Neural progenitor cell (in vitro differentiated cells): ENCODE results near the gene SLC22A23. TPM values are rescaled to one million over a fixed set of nuclear protein-coding genes. Genes with fewer than 3 reads are reported as not detected.

ENCODE experiments used
- DNase-seq: peaks from one replicate; pipeline ENCODE4 v3.0.0-alpha.2; 2016; ENCODE audit warnings: low spot score
- H2AFZ ChIP-seq: fragments of 200-600 bp; sonication (generic); replicated peaks from 2 replicates; pipeline ENCODE4 v1.6.1; 2016; ENCODE audit warnings: antibody characterized with exemption
- H3F3A ChIP-seq: fragments of 200-600 bp; sonication (generic); 2 replicates; pipeline ENCODE4 v1.6.1; 2016; ENCODE audit warnings: antibody characterized with exemption, low read depth
- H3K27ac ChIP-seq: fragments of 200-600 bp; sonication (generic); 2 replicates; pipeline ENCODE4 v1.5.1; 2016; ENCODE audit warnings: mild to moderate bottlenecking
- H3K27me3 ChIP-seq: fragments of 200-600 bp; sonication (generic); 2 replicates; pipeline ENCODE4 v1.6.1; 2016; ENCODE audit warnings: mild to moderate bottlenecking, moderate library complexity
- H3K36me3 ChIP-seq: fragments of 200-600 bp; sonication (generic); 2 replicates; pipeline ENCODE4 v1.5.1; 2016
- H3K4me1 ChIP-seq: fragments of 200-600 bp; sonication (generic); 2 replicates; pipeline ENCODE4 v1.6.1; 2016; ENCODE audit warnings: mixed run types
- H3K4me2 ChIP-seq: fragments of 200-600 bp; sonication (generic); 2 replicates; pipeline ENCODE4 v1.6.1; 2016
- H3K4me3 ChIP-seq: fragments of 200-600 bp; sonication (generic); 2 replicates; pipeline ENCODE4 v1.5.1; 2016
- H3K79me2 ChIP-seq: fragments of 200-600 bp; sonication (generic); 2 replicates; pipeline ENCODE4 v1.6.1; 2016; ENCODE audit warnings: low read depth
- H3K9ac ChIP-seq: fragments of 200-600 bp; sonication (generic); 2 replicates; pipeline ENCODE4 v1.6.1; 2016
- H3K9me3 ChIP-seq: fragments of 200-600 bp; sonication (generic); 2 replicates; pipeline ENCODE4 v1.5.1; 2016; ENCODE audit warnings: low read depth
- H4K20me1 ChIP-seq: fragments of 200-600 bp; sonication (generic); 2 replicates; pipeline ENCODE4 v1.6.1; 2016; ENCODE audit warnings: low read depth
- H3K27ac Mint-ChIP-seq: 3 replicates; pipeline ENCODE4 v1.8.0; 2021; ENCODE audit warnings: mixed read lengths
- H3K27me3 Mint-ChIP-seq: 2 replicates; pipeline ENCODE4 v1.8.0; 2022; ENCODE audit warnings: low read depth, mild to moderate bottlenecking, inconsistent platforms, moderate library complexity, mixed read lengths; ENCODE audit not compliant: insufficient read depth
- H3K36me3 Mint-ChIP-seq: 3 replicates; pipeline ENCODE4 v1.8.0; 2021; ENCODE audit warnings: mixed read lengths
- H3K4me1 Mint-ChIP-seq: 3 replicates; pipeline ENCODE4 v1.8.0; 2021; ENCODE audit warnings: mixed read lengths
- H3K4me3 Mint-ChIP-seq: 3 replicates; pipeline ENCODE4 v1.8.0; 2021; ENCODE audit warnings: mild to moderate bottlenecking, moderate library complexity, mixed read lengths
- H3K9me3 Mint-ChIP-seq: 3 replicates; pipeline ENCODE4 v1.8.0; 2020; ENCODE audit warnings: mixed read lengths
- EZH2 ChIP-seq: fragments of 200-600 bp; sonication (generic); IDR thresholded peaks from 2 replicates; pipeline ENCODE4 v1.6.1; 2017; ENCODE audit warnings: antibody characterized with exemption, mild to moderate bottlenecking, moderate library complexity
- EZH2phosphoT487 ChIP-seq: fragments of 200-600 bp; sonication (generic); IDR thresholded peaks from 2 replicates; pipeline ENCODE4 v1.6.1; 2017; ENCODE audit warnings: antibody characterized with exemption
- total RNA-seq: library from RNA; depleted of rRNA; stranded (reverse); fragments of >200 nt; gene quantifications from 2 replicates; pipeline ENCODE4 v1.2.3, GENCODE V29; 2015; ENCODE audit warnings: low replicate concordance
- TF ChIP-seq, protein P1 (sequence below): fragments of 200-600 bp; sonication (generic); IDR thresholded peaks from 2 replicates; pipeline ENCODE4 v1.5.1; 2017; ENCODE audit warnings: antibody characterized with exemption, mild to moderate bottlenecking

Gene SLC22A23
- total RNA-seq, 1 donor from 2014 or later: 0.99 TPM

DNA sequence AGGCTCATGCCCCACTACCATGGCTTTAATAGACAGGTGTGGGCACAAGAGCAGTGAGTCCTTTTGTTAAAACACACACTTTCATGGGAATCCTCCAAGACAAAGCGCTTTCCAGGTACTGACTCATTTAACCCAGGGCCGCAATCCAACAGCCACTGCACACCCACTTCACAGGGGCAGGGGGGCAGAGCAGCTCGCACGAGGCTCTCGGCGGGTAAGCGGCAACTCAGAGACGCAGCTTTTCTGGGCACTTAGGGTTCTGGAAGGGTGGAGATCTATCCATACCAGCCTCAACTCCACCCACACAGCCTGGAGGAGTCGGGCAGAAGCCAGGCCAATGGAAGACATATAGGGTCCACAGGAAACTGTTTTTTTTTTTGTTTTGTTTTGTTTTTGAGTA is 169.5 kb downstream of the SLC22A23 start:
- Histone ChIP-seq H2AFZ (no peak overlapping the region), H3K27ac (no peak overlapping the region), H3K9me3 (no peaks in the 10 kb centered on the region), H3K4me1 (peaks cover under 1% of the 10 kb centered on the region), H3K36me3 (no peaks in the 10 kb centered on the region), H3K9ac (no peak overlapping the region), H3K4me2 (no peak overlapping the region), H3K4me3 (no peak overlapping the region), H4K20me1 (no peaks in the 10 kb centered on the region), H3F3A (no peaks in the 10 kb centered on the region), H3K79me2 (no peaks in the 10 kb centered on the region), H3K27me3 (no peaks in the 10 kb centered on the region)
- no peak for DNase-seq
- peaks cover 7% of the 10 kb centered on the region for H3K27me3 Mint-ChIP-seq
- H3K9me3 Mint-ChIP-seq: no peaks in the 10 kb centered on the region
- peaks cover 46% of the 10 kb centered on the region for H3K4me1 Mint-ChIP-seq
- peaks cover 57% of the 10 kb centered on the region for H3K36me3 Mint-ChIP-seq
- H3K4me3 Mint-ChIP-seq: no peak overlapping the region
- no peak for TF ChIP-seq EZH2
- TF ChIP-seq, protein P1, sequence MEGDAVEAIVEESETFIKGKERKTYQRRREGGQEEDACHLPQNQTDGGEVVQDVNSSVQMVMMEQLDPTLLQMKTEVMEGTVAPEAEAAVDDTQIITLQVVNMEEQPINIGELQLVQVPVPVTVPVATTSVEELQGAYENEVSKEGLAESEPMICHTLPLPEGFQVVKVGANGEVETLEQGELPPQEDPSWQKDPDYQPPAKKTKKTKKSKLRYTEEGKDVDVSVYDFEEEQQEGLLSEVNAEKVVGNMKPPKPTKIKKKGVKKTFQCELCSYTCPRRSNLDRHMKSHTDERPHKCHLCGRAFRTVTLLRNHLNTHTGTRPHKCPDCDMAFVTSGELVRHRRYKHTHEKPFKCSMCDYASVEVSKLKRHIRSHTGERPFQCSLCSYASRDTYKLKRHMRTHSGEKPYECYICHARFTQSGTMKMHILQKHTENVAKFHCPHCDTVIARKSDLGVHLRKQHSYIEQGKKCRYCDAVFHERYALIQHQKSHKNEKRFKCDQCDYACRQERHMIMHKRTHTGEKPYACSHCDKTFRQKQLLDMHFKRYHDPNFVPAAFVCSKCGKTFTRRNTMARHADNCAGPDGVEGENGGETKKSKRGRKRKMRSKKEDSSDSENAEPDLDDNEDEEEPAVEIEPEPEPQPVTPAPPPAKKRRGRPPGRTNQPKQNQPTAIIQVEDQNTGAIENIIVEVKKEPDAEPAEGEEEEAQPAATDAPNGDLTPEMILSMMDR: no peak
- no peak overlapping the region for H3K27ac Mint-ChIP-seq

DNA sequence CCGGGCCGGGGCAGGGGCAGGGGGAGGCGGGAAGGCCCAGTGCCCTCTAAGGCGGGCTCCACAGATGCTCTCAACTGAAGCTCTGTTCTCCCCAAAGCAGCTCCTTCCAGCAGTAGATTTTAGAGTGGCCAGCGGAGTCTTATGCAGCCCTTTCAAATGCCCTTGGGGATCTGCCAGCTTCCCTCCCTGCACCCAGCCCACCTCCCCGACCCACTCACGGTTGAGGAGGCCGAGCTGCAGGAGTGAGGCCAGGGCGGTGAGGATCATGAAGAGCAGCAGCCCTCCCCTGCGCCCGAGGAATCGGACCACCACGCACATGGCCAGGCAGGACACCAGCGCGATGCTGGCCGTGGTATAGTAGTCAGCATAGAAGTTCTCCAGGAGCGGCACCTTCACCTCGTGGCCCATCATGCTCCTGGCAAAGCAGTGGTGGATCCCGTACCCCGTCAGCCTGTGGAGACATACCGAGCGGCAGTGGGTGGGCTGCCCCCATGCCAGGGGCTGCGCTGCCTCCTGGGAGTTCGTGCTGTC is 170.1 kb downstream of the SLC22A23 start:
- Histone ChIP-seq H3K4me1 (peaks cover 7% of the 10 kb centered on the region), H2AFZ (no peak overlapping the region), H3F3A (peaks cover 6% of the 10 kb centered on the region), H4K20me1 (peaks cover 6% of the 10 kb centered on the region), H3K9me3 (no peaks in the 10 kb centered on the region), H3K27me3 (no peaks in the 10 kb centered on the region), H3K4me2 (no peak overlapping the region), H3K4me3 (no peak overlapping the region), H3K79me2 (no peaks in the 10 kb centered on the region), H3K9ac (no peak overlapping the region), H3K36me3 (no peaks in the 10 kb centered on the region), H3K27ac (no peak overlapping the region)
- no peak for DNase-seq
- Mint-ChIP-seq H3K9me3 (no peaks in the 10 kb centered on the region), H3K4me1 (peaks cover 52% of the 10 kb centered on the region), H3K4me3 (no peak overlapping the region), H3K36me3 (peaks cover 52% of the 10 kb centered on the region), H3K27me3 (peaks cover 10% of the 10 kb centered on the region), H3K27ac (peak overlapping the region; percentile 94)
- TF ChIP-seq EZH2 (no peak), EZH2phosphoT487 (no peak)
- TF ChIP-seq, protein P1: no peak

DNA sequence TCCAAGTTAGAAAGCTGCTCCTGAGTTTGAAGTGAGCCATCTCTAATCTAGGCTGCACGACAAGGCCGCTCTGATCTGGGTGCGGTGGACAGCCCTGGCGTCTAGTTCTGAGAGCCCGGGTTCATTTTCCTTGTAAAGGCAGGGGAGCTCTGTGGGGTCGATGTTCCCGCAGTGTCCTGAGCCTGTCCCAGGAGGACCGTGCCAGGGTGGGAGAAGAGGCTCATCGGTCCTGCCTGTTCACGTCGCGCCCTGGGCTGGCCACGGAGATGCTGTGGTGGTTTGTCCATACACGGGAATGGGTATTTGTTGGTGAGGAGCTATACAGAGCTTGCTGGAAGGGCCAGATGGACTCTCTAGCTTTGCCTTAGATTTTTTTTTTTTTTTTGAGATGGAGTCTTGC is 171.1 kb downstream of the SLC22A23 start:
- Histone ChIP-seq H3K4me1 (peaks cover 16% of the 10 kb centered on the region), H3K27ac (no peak overlapping the region), H3K9me3 (no peaks in the 10 kb centered on the region), H3K4me2 (no peak overlapping the region), H3K9ac (no peak overlapping the region), H3F3A (peaks cover 13% of the 10 kb centered on the region), H3K4me3 (no peak overlapping the region), H3K79me2 (no peaks in the 10 kb centered on the region), H2AFZ (no peak overlapping the region), H3K27me3 (no peaks in the 10 kb centered on the region), H3K36me3 (no peaks in the 10 kb centered on the region), H4K20me1 (peaks cover 6% of the 10 kb centered on the region)
- TF ChIP-seq, protein P1: no peak
- TF ChIP-seq EZH2 (no peak), EZH2phosphoT487 (no peak)
- Mint-ChIP-seq H3K27me3 (peaks cover 10% of the 10 kb centered on the region), H3K27ac (no peak overlapping the region), H3K9me3 (no peaks in the 10 kb centered on the region), H3K36me3 (peaks cover 51% of the 10 kb centered on the region), H3K4me1 (peaks cover 61% of the 10 kb centered on the region), H3K4me3 (no peak overlapping the region)
- DNase-seq: no peak
